Superior temporal gyrus (tissue), 1 donor: Measurements from ENCODE around the gene ACSL3.
A peak's percentile ranks its signal among the peaks of the same experiment; 100 is the strongest.
"Not testable (repeated sequence)": the region's sequence is repeated elsewhere in the genome, so short reads cannot be mapped to it uniquely, and the experiment has no call there.

Experiments used
- DNase-seq: peaks from one replicate; pipeline ENCODE4 v3.0.0-alpha.2; 2016; ENCODE audit errors: extremely low spot score

Gene ACSL3

GRCh38 chr2:222860740-222861410 is at the start of gene ACSL3:
ACSL3 (plus strand) TSS chr2:222861036; CDS start chr2:222908773, 47,737 bp downstream.
- peak; percentile 96 for DNase-seq

DNA sequence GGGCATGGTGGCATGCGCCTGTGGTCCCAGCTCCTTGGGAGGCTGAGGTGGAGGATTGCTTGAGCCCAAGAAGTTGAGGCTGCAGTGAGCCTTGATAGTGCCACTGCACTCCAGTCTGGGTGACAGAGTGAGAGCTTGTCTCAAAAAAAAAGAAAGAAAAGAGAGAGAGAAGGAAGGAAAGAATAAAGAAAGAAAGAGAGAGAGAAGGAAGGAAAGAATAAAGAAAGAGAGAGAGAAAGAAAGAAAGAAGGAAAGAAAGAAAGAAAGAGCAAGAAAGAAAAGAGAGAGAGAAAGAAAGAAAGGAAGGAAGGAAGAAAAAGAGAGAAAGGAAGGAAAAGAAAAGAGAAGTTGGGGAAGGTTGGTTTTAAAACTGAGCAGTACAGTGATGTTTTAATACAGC is 49.0 kb upstream of the ACSL3 start:
- no peak for DNase-seq

GRCh38 chr2:222813177-222813843 is 47.5 kb upstream of the ACSL3 start:
- no peak for DNase-seq

- no peak for DNase-seq
Measured at GRCh38 chr2:222819722-222820333, 41.0 kb upstream of the ACSL3 start.

- no peak for DNase-seq
Measured at GRCh38 chr2:222823183-222823930, 37.5 kb upstream of the ACSL3 start.

- DNase-seq: no peak
Measured at GRCh38 chr2:222825031-222825430, 35.8 kb upstream of the ACSL3 start.

- no peak for DNase-seq
Measured at GRCh38 chr2:222827417-222827816, 33.4 kb upstream of the ACSL3 start.

DNA sequence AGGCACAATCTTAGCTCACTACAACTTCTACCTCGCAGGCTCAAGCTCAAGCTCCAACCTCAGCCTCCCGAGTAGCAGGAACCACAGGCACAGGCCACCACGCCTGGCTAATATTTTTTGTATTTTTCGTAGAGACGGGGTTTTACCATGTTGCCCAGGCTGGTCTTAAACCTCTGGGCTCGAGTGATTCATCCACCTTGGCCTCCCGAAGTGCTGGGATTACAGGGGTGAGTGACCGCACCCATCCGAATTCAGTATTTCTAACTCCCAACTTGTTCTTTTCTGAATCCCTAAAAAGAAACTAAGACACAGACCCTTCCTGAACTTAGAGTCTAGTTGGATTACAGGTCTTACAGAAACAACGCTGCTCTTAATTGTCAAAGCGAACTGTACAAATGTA is 32.3 kb upstream of the ACSL3 start:
- DNase-seq: no peak

DNA sequence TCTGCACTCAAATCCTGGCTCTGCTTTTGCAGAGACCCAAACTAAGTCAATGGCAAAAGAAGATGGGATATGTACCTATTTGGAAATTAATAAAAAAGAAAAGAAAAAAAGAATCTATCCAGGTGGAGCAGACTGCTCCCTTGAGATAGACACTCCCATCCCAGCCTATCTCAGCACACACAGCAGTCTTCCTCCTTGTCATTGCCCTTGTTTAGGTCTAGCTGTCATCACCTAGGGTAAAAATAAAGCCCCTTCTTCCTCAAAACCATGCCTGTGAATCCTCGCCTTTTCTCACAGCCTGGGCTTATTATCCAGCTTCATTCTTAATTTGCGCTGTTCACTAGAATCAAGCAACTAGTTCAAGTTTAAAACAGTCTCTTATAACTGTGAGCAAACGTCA is 30.7 kb upstream of the ACSL3 start:
- DNase-seq: no peak

DNA sequence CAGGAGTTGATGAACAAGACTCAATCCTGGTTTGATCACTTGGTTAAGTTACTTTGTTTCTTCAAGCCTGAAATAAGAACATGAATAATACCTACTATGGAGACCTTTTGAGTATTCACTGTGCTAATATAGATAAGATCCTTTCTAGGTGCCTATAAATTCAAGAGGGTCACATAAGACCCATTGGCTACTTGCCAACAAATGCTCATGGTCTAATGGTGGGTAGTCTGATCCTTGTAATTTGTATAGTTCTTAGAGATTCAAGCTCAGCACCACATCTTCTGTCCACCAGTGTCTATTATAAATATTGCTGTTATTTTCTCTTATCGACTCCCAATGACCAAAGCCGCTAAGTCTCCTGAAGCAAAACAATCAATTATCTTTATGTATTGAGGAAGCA is 27.4 kb upstream of the ACSL3 start:
- no peak for DNase-seq

GRCh38 chr2:222835143-222835822 is 25.6 kb upstream of the ACSL3 start:
- DNase-seq: no peak

DNA sequence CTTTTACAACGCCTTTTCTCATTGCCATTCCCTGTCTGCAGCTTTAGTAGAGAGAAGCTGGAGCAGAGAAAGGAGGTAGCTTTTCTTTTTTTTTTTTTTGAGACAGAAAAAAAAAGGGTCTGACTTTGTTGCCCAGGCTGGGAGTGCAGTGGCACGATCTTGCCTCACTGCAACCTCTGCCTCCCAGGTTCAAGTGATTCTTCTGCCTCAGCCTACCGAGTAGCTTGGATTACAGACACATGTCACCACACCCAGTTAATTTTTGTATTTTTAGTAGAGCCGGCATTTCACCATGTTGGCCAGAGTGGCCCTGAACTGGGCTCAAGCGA is 25.0 kb upstream of the ACSL3 start:
- no peak for DNase-seq

GRCh38 chr2:222837643-222838056 is 23.2 kb upstream of the ACSL3 start:
- DNase-seq: no peak

DNA sequence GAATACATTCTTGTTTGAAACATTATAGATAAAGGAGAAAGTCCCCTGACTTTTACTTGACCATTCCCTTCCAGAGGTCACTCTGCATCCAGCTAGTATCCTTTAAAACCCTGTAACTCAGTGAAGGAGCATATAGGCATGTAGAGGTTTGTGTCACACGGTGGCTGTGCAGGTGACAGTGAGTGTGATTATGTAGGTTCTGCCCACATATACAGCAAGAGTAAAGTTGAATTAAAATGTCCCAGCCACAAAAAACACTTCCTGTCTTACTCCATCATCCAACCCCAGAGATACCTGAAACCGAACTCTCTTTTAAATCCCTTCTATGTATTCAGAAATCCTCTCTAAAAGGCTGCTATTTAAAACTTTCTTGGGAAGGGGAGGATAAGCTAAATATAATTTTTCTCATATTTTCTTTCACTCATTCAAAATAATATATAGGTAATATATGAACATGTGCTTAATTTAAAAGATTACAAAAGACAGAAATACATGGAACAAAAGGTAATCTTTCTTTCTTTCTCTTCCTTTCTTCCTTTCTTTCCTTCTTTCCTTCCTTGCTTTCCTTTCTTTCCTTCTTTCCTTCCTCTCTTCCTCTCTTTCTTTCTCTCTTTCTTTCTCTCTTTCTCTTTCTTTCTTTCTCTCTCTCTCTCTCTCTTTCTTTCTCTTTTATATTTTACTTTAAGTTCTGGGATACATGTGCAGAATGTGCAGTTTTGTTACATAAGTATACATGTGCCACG is 20.6 kb upstream of the ACSL3 start:
- DNase-seq: no peak

GRCh38 chr2:222842491-222843174 is 18.2 kb upstream of the ACSL3 start:
- no peak for DNase-seq

DNA sequence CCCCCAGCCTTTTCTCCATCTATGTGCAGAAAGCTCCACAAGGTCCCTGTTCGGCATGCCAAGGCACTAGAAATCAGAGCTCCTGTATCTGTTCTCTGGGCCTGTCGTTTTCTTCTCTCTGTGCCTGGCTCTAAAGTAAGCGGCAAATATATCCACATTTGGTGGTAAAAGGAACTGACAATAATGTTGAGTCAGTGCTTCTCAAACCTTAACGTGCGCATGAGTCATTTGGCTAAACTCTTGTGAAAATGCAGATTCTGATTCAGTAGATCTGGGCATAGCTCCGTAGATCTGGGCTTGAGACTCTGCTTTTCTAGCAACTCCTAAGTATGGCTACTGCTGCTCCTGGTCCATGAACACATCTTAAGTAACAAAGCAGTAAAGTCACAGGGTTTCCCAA is 16.5 kb upstream of the ACSL3 start:
- DNase-seq: peak; percentile 66

DNA sequence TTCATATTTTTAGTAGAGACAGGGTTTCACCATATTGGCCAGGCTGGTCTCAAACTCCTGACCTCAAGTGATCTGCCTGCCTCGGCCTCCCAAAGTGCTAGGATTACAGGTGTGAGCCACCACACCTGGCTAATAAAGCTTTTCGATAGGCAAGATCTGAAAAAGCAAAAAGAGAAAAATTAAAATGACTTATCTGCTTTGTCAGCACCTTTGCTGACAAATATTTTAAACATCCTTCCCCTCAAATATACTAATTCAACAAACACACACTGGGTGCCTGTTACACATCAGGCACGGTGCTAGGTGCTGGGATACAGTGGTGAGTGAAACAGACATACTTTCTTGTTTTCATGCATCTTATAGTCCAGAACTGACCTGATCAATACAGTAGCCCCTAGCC is 15.5 kb upstream of the ACSL3 start:
- DNase-seq: not testable (repeated sequence)

DNA sequence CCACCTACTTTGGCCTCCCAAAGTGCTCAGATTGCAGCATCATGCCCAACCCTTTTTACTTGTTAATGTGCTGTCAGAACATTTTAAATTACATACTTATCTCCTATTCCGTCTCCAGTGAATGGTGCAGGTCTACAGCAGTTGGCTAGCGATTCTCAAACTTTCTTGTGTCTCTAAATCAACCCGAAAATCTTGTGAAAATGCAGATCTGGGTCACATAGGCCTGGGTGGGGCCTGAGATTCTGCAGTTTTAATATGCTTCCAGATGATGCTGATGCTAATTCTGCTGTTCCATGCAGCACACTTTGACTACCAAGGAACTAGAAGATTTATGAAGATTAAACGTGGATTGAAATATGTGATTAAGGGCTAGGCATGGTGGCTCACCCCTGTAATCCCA is 14.8 kb upstream of the ACSL3 start:
- no peak for DNase-seq

- not testable (repeated sequence) for DNase-seq
Measured at GRCh38 chr2:222848031-222848430, 12.8 kb upstream of the ACSL3 start.

DNA sequence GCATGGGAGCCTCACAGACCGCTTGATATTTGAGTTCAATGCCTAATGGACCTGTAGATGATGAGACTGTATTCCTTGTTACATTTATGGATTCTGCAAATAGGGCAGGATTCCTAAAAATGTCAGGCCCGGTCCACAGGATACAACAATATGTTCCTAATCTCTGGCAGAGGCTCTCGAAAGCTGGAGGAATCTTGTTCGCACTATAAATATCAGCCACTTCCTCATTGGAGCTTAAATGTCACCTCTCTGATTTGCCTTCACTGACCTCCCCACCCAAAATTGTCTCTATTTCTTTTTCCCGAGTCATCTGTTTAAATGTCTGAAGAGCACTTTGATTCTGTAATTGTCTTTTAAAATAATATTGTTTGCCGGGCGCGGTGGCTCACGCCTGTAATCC is 12.0 kb upstream of the ACSL3 start:
- no peak for DNase-seq
